Subcutaneous abdominal adipose tissue (tissue), 5 donors: ENCODE measurements around the gene CA10.

Experiments used
- H3K27ac ChIP-seq: one replicate; pipeline ENCODE4 v1.7.0; 2013; ENCODE audit warnings: low read depth, mild to moderate bottlenecking, inconsistent platforms, low read length, moderate library complexity
- H3K27me3 ChIP-seq, 5 donors: one replicate each; pipeline ENCODE4 v1.7.0; 2013; ENCODE audit warnings: low read length in 5 of 5, inconsistent platforms in 1 of 5; ENCODE audit not compliant: control insufficient read depth in 5 of 5, insufficient read depth in 4 of 5
- H3K36me3 ChIP-seq, 5 donors: one replicate each; pipeline ENCODE4 v1.7.0; 2013; ENCODE audit warnings: low read length in 5 of 5; ENCODE audit not compliant: control insufficient read depth in 5 of 5, insufficient read depth in 5 of 5
- H3K4me1 ChIP-seq, 5 donors: one replicate each; pipeline ENCODE4 v1.7.0; 2013; ENCODE audit warnings: low read length in 5 of 5, mild to moderate bottlenecking in 3 of 5, moderate library complexity in 1 of 5; ENCODE audit not compliant: control insufficient read depth in 5 of 5, insufficient read depth in 5 of 5
- H3K4me3 ChIP-seq, 5 donors: one replicate each; pipeline ENCODE4 v1.7.0; 2013; ENCODE audit warnings: low read length in 5 of 5, low read depth in 1 of 5
- H3K9ac ChIP-seq, 5 donors: one replicate each; pipeline ENCODE4 v1.7.0; 2013; ENCODE audit warnings: low read length in 5 of 5, mild to moderate bottlenecking in 4 of 5, moderate library complexity in 3 of 5
- H3K9me3 ChIP-seq, 5 donors: one replicate each; pipeline ENCODE4 v1.7.0; 2013; ENCODE audit warnings: low read length in 5 of 5; ENCODE audit not compliant: control insufficient read depth in 5 of 5
- donor health status: healthy.
- donor health status: healthy.
- donor health status: healthy.
- donor health status: healthy.
- donor health status: healthy.

CA10 gene

GRCh38 chr17:51618476-51618875 is 540.0 kb downstream of the CA10 start:
- peaks cover 0 to 3% (median 0%) of the 10 kb centered on the region in 5 donors for H3K27me3 ChIP-seq
- H3K27ac ChIP-seq = no peak overlapping the region
- no peaks in the 10 kb centered on the region for H3K36me3 ChIP-seq
- H3K9ac ChIP-seq = no peak overlapping the region
- no peaks in the 10 kb centered on the region for H3K9me3 ChIP-seq
- H3K4me1 ChIP-seq = no peaks in the 10 kb centered on the region
- H3K4me3 ChIP-seq = no peak overlapping the region

- H3K4me3 ChIP-seq = no peak overlapping the region
- no peaks in the 10 kb centered on the region for H3K36me3 ChIP-seq
- no peaks in the 10 kb centered on the region for H3K4me1 ChIP-seq
- no peak overlapping the region for H3K27ac ChIP-seq
- no peaks in the 10 kb centered on the region for H3K9me3 ChIP-seq
- H3K9ac ChIP-seq = no peak overlapping the region
- H3K27me3 ChIP-seq = peaks cover 0 to 3% (median 0%) of the 10 kb centered on the region in 5 donors
These were observed 540.5 kb downstream of the CA10 start for GRCh38 chr17:51617986-51618385.

- Histone ChIP-seq H3K36me3 (no peaks in the 10 kb centered on the region), H3K4me3 (no peak overlapping the region), H3K9ac (no peak overlapping the region), H3K9me3 (no peaks in the 10 kb centered on the region), H3K27ac (no peak overlapping the region), H3K4me1 (peaks cover 0 to 6% (median 0%) of the 10 kb centered on the region in 5 donors), H3K27me3 (peaks cover 0 to 3% (median 0%) of the 10 kb centered on the region in 5 donors)
These were observed 545.3 kb downstream of the CA10 start for GRCh38 chr17:51613255-51613654.

GRCh38 chr17:51612692-51613091 is 545.8 kb downstream of the CA10 start:
- Histone ChIP-seq H3K4me1 (peaks cover 0 to 6% (median 0%) of the 10 kb centered on the region in 5 donors), H3K27me3 (peaks cover 0 to 3% (median 0%) of the 10 kb centered on the region in 5 donors), H3K36me3 (no peaks in the 10 kb centered on the region), H3K27ac (no peak overlapping the region), H3K9ac (no peak overlapping the region), H3K4me3 (no peak overlapping the region), H3K9me3 (no peaks in the 10 kb centered on the region)

GRCh38 chr17:51611585-51611984 is 546.9 kb downstream of the CA10 start:
- no peaks in the 10 kb centered on the region for H3K36me3 ChIP-seq
- H3K9me3 ChIP-seq = no peaks in the 10 kb centered on the region
- H3K27ac ChIP-seq = no peak overlapping the region
- no peak overlapping the region for H3K4me3 ChIP-seq
- no peak overlapping the region for H3K9ac ChIP-seq
- peaks cover 0 to 3% (median 0%) of the 10 kb centered on the region in 5 donors for H3K27me3 ChIP-seq
- peaks cover 0 to 6% (median 0%) of the 10 kb centered on the region in 5 donors for H3K4me1 ChIP-seq

- no peak overlapping the region for H3K9ac ChIP-seq
- no peaks in the 10 kb centered on the region for H3K9me3 ChIP-seq
- H3K4me1 ChIP-seq = peaks cover 0 to 6% (median 0%) of the 10 kb centered on the region in 5 donors
- H3K27me3 ChIP-seq = peaks cover 0 to 1% (median 0%) of the 10 kb centered on the region in 5 donors
- no peaks in the 10 kb centered on the region for H3K36me3 ChIP-seq
- no peak overlapping the region for H3K27ac ChIP-seq
- H3K4me3 ChIP-seq = no peak overlapping the region
These were observed 547.7 kb downstream of the CA10 start for GRCh38 chr17:51610834-51611233.

- Histone ChIP-seq H3K9ac (no peak overlapping the region), H3K4me1 (peaks cover 0 to 6% (median 0%) of the 10 kb centered on the region in 5 donors), H3K9me3 (no peaks in the 10 kb centered on the region), H3K4me3 (no peak overlapping the region), H3K36me3 (no peaks in the 10 kb centered on the region), H3K27me3 (no peaks in the 10 kb centered on the region), H3K27ac (no peak overlapping the region)
These were observed 548.4 kb downstream of the CA10 start for GRCh38 chr17:51610155-51610554.

- no peaks in the 10 kb centered on the region for H3K36me3 ChIP-seq
- H3K4me3 ChIP-seq = no peak overlapping the region
- H3K4me1 ChIP-seq = peaks cover 0 to 6% (median 0%) of the 10 kb centered on the region in 5 donors
- H3K27ac ChIP-seq = no peak overlapping the region
- no peaks in the 10 kb centered on the region for H3K9me3 ChIP-seq
- H3K9ac ChIP-seq = no peak overlapping the region
- no peaks in the 10 kb centered on the region for H3K27me3 ChIP-seq
These were observed 550.1 kb downstream of the CA10 start for GRCh38 chr17:51608251-51608933.

GRCh38 chr17:51607512-51607911 is 551.0 kb downstream of the CA10 start:
- Histone ChIP-seq H3K27ac (no peak overlapping the region), H3K9me3 (no peaks in the 10 kb centered on the region), H3K4me1 (peaks cover 0 to 6% (median 0%) of the 10 kb centered on the region in 5 donors), H3K4me3 (no peak overlapping the region), H3K36me3 (no peaks in the 10 kb centered on the region), H3K9ac (no peak overlapping the region), H3K27me3 (no peaks in the 10 kb centered on the region)

- Histone ChIP-seq H3K27me3 (no peaks in the 10 kb centered on the region), H3K36me3 (no peaks in the 10 kb centered on the region), H3K4me3 (no peak overlapping the region), H3K9me3 (no peaks in the 10 kb centered on the region), H3K9ac (no peak overlapping the region), H3K27ac (no peak overlapping the region), H3K4me1 (no peaks in the 10 kb centered on the region)
These were observed 554.1 kb downstream of the CA10 start for GRCh38 chr17:51604299-51605020.
